GM18502 (cell line): ENCODE results near the gene HEATR5A.
"Not testable (repeated sequence)": the region's sequence is repeated elsewhere in the genome, so short reads cannot be mapped to it uniquely, and the experiment has no call there.

Source experiments
- ATAC-seq: cut with Tn5 transposase; IDR thresholded peaks from one replicate; pipeline ENCODE4 v1.9.1; 2021; ENCODE audit warnings: mild to moderate bottlenecking; ENCODE audit not compliant: unreplicated experiment, poor library complexity

HEATR5A gene

GRCh38 chr14:31339743-31340142 lies 80.6 kb downstream of the HEATR5A start:
- ATAC-seq: no peak

DNA sequence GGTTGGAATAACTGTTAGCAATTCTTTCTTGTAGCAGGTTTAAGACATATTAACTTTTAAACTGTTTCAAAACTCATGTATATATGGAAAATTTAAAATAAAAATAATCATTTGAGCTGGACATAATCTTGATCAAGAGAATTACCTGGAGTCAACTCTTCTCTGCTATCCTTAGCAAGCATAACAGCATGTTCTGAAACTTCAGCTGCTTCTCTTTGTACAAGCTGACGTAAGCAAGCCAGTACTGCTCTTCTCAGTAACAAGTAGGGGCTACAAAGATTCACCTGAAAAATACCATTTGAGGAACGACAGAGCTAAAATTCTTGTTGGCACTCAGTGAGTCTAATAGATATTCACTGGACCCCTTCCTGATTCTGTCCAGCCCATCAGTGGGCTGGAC lies 83.0 kb downstream of the HEATR5A start:
- ATAC-seq: no peak

DNA sequence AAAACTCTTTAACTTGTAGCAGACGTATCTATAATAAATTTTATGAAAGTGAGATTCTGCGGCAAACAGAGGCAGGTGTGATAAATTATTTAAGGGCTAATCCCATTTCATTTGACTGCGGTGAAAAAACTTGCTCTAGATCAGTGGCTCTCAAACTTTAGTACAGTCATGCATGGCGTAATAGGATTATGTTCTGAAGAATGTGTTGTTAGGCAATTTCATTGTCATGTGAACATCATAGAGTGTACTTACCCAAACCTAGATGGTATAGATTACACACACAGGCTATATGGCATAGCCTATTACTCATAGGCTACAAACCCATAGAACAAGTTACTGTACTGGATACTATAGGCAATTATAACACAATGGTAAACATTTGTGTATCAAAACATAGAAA lies 83.7 kb downstream of the HEATR5A start:
- ATAC-seq: no peak

DNA sequence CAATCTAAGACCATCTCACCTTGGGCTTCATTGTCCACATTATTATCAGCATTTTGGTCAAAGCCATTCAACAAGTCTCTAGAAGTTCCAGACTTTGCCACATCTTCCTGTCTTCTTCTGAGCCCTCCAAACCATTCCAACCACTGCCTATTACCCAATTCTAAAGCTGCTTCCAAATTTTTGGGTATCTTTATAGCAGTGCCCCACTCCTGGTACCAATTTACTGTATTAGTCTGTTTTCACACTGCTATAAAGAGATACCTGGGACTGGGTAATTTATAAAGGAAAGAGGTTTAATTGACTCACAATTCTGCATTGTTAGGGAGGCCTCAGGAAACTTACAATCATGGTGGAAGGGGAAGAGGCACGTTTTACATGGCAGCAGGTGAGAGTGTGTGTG lies 89.0 kb downstream of the HEATR5A start:
- ATAC-seq: not testable (repeated sequence)

DNA sequence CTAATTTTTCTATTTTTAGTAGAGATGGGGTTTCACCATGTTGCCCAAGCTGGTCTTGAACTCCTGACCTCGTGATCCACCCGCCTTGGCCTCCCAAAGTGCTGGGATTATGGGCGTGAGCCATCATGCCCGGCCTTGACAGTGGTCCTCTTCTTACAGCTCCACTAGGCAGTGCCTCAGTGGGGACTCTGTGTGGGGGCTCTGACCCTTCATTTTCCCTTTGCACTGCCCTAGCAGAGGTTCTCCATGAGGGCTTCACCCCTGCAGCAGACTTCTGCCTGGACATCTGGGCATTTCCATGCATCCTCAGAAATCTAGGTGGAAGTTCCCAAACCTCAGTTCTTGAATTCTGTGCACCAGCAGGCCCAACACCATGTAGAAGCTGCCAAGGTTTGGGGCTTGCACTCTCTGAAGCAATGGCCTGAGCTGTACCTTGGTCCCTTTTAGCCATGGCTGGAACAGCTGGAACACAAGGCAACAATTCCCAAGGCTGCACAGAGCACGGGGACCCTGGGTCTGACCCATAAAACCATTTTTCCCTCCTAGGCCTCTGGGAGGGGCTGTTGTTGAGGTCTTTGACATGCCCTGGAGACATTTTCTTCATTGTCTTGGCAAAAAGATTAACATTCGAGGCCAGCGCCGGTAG lies 90.4 kb downstream of the HEATR5A start:
- ATAC-seq: not testable (repeated sequence)

DNA sequence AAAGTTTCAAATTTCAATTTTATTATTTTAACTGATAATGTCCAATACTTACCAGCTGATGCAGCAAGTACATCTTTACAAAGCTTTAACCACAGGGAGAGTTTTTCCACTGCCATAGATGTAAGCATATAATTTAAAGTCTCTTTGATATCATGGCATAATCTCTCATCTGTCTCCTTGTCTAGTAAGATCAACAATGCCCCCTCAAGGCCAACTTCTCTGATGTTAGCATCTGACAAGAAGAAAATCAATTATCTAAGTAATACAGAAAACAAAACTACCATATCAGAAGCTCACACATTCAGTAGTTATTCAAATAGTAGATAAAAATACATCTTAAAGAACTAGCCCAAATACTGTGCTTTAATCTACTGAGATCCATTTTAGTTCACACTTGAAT lies 94.2 kb downstream of the HEATR5A start:
- ATAC-seq: no peak

DNA sequence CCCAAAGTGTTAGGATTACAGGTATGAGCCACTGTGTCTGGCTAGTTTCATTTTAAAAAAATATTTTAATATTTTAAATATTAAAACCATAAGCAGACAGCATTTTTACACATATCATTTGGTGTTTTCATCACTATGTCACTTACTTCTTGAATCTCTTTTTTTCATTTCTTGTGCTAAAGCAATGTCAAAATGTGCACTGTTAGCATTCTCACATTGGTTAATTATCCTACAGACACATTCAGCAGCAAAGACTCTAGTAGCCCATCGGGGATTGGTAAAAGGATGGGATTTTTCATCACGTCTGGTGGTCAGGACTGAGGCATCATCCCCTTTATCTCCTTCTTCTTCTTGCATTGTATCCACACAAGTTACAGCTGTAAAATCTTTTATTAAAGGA lies 96.9 kb downstream of the HEATR5A start:
- no peak for ATAC-seq

DNA sequence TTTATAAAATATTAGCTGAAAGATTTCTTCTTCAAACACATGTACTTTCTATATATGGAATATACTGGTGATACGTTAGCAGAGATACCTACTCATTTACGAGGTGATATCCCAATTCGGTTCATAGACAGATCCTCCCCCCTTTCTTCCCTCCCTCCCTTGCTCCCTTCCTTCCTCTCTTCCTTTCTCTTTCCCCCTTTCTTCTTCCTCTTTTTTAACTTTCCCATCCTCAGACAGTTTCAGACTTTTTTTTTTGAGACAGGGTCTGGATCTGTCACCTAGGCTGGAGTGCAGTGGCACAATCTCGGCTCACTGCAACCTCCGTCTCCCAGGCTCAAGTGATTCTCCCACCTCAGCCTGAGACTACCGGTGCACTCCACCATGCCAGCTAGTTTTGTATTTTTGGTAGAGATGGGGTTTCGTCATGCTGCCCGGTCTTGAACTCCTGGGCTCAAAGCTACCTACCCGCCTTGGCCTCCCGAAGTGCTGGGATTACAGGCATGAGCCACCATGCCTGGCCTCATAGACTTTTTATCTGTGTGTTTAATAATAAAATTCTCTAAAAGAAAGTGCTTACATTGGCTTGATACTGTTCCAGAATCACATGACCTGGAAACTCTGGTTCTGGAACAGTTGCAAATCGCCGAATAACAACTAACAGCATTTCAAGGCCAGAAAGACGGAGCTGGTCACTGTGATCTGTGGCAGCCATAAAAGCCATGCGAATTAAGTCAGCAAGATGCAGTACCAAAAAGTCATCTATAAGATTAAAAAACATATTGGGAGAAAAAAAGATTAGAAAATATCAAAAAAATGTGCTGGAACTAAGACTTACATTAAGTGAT lies 99.2 kb downstream of the HEATR5A start:
- no peak for ATAC-seq

DNA sequence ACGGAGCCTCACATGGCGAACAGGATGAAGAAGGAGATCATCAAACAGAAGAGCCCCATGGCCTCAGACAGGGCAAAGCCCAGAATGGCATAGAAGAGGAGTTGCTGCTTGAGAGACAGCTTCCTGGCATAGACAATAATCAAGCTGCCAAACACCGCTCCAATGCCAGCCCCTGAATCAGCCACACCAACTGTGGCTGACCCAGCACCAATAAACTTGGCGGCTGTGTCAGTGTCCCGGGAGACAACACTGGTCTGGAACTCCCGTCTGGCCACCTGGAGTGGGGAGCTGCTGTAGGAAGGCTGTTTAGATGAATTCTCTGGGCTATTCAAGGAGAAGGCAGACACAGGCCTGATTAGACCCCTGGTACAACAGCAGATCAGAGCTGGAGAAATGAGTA lies 100.1 kb downstream of the HEATR5A start:
- no peak for ATAC-seq

DNA sequence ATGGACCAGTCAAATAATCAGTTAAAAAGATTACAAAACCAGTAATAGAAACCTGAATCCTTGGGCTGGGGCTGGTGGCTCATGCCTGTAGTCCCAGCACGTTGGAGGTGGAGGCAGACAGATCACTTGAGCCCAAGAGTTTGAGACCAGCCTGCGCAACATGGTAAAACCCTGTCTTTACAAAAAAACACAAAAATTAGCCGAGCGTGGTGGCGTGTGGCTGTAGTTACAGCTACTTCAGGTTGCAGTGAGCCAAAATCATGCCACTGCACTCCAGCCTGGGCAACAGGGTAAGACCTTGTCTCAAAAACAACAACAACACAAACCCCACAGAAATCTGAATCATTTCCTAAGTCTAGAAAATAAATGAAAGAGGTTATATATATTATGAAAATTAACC lies 100.6 kb downstream of the HEATR5A start:
- ATAC-seq: no peak

GRCh38 chr14:31312934-31313333 lies 107.4 kb downstream of the HEATR5A start:
- no peak for ATAC-seq

GRCh38 chr14:31312370-31312769 lies 108.0 kb downstream of the HEATR5A start:
- ATAC-seq: not testable (repeated sequence)

DNA sequence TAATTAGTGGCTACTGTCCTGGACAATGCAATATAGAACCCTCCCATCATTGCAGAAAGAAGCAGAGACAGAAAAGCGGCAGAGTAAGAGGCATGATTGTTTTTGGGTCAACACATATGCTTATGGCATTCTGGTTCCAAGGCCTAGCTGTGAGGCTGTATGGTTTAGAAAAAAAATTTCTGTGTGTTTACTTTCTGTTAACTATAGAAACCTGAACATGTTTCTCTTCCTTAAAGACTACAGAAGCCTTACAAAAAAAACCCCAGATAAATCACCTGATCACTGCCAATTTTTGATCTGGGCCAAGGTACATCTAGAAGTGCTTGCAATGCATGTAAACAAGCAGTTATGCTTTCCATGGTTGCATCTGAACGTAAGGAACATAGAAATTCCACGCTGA lies 112.7 kb downstream of the HEATR5A start:
- ATAC-seq: no peak

- ATAC-seq: no peak
Measured at GRCh38 chr14:31307198-31307597, 113.2 kb downstream of the HEATR5A start.

DNA sequence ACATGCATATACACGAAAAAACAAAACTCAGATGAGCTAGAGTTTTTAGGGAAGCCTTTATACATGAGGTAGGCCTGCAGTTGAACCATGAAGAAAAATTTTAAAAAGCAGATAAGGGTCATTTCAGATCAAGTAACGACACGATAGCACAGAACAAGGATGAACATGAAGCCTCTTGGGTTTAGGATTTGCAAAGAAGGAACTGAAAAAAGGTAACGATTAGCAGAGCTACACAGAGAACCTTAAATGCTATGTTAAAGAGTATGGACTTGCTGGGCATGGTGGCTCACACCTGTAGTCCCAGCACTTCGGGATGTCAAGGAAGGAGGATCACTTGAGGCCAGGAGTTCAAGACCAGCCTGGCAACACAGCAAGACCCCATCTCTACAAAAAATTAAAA lies 116.7 kb downstream of the HEATR5A start:
- ATAC-seq: no peak

- ATAC-seq: no peak
Measured at GRCh38 chr14:31300883-31301282, 119.5 kb downstream of the HEATR5A start.

DNA sequence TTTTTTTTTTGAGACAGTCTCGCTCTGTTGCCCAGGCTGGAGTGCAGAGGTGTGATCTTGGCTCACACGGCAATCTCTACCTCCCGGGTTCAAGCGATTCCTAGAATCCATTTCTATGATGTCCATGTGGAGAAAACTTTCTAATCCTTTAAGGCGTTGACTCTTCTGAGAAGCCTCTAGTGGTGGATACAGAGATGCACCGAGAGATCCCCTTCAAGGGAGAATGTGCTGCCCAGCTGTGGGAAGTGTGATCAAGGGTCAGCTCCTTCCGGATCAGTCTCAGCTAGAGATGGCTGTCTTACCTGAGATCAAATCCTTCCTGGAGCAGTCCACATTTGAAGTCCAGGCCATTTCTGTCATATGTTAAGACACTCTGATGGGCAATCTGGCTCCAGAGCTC lies 120.1 kb downstream of the HEATR5A start:
- no peak for ATAC-seq

- peak; percentile 90 for ATAC-seq
Measured at GRCh38 chr14:31297701-31298344, 122.5 kb downstream of the HEATR5A start.

- no peak for ATAC-seq
Measured at GRCh38 chr14:31297112-31297511, 123.2 kb downstream of the HEATR5A start.

DNA sequence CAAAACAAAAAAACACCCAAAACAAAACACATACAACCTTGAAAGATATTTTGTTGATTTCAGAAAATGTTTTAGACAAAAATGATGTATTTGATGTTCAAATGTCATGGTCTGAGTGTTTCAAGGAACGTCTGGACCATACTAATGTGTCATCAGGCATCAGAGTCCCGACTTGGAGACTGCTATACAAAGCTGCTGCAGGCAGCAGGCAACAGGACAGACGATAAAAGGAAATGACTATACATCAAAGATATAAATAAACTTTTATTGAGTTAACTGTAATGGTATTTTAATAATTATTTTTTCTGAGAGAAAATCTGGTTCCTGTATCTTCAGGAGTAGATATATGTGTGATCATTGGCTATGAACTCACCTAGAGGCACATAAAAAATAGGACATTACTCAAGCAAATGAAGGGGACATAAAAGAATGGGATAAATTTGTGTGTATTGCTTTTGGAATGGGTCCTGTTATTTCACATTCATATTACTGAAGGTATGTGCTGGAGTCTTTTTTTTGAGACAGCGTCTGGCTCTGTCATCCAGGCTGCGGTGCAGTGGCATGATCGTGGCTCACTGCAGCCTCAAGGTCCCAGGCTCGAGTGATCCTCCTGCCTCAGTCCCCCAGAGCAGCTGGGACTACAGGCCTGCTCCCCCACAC lies 125.5 kb downstream of the HEATR5A start:
- no peak for ATAC-seq
